IMR-90 (cell line): Measurements from ENCODE around the gene RUSC1. TPM values are rescaled to one million over a fixed set of nuclear protein-coding genes. Genes with fewer than 3 reads are reported as not detected.

Experiments
- ATAC-seq: fragments of 200-7000 bp; cut with Tn5 transposase; 2 replicates; pipeline ENCODE4 v1.9.1; 2020; ENCODE audit warnings: low read depth, mild to moderate bottlenecking, moderate library complexity
- BruUV-seq: library from RNA; stranded (reverse); fragments of 400-500 nt; replicated peaks from 2 replicates; lab custom pipeline; 2021; lab: Mats Ljungman, UMichigan
- CTCF ChIA-PET: fragments of 300-600 bp; formaldehyde crosslinking; extraction: SDS; loops from one replicate; lab custom pipeline; 2021; ENCODE audit warnings: antibody characterized with exemption; lab: Yijun Ruan, JAX
- POLR2A ChIA-PET: fragments of 300-600 bp; sonication (Branson Sonifier 250); formaldehyde crosslinking; loops from one replicate; lab custom pipeline; 2022; ENCODE audit warnings: antibody characterized with exemption; ENCODE audit not compliant: unreplicated experiment; lab: Charles Lee
- DNase-seq: peaks from one replicate; pipeline ENCODE4 v3.0.0; 2013
- H2AFZ ChIP-seq: replicated peaks from 2 replicates; pipeline ENCODE3; 2013; ENCODE audit warnings: low read length, mild to moderate bottlenecking; ENCODE audit not compliant: poor library complexity
- H2AK5ac ChIP-seq: 2 replicates; pipeline ENCODE4 v1.6.1; 2013; ENCODE audit warnings: low read depth, low read length, inconsistent platforms
- H2AK9ac ChIP-seq: replicated peaks from 2 replicates; pipeline ENCODE3; 2013; ENCODE audit warnings: mild to moderate bottlenecking, low read depth, low read length, moderate library complexity; ENCODE audit not compliant: poor library complexity
- H2BK120ac ChIP-seq: 2 replicates; pipeline ENCODE4 v1.6.1; 2013; ENCODE audit warnings: low read depth, low read length, inconsistent platforms
- H2BK15ac ChIP-seq: 3 replicates; pipeline ENCODE4 v1.6.1; 2013; ENCODE audit warnings: low read depth, low read length, inconsistent platforms
- H2BK20ac ChIP-seq: 2 replicates; pipeline ENCODE4 v1.6.1; 2013; ENCODE audit warnings: low read depth, mild to moderate bottlenecking, inconsistent platforms, low read length, moderate library complexity
- H2BK5ac ChIP-seq: 2 replicates; pipeline ENCODE4 v1.6.1; 2013; ENCODE audit warnings: mild to moderate bottlenecking, low read depth, low read length, inconsistent platforms; ENCODE audit not compliant: poor library complexity, severe bottlenecking
- H3K14ac ChIP-seq: replicated peaks from 2 replicates; pipeline ENCODE4 v1.6.1; 2013; ENCODE audit warnings: low read depth, low read length, inconsistent platforms
- H3K18ac ChIP-seq: 2 replicates; pipeline ENCODE4 v1.6.1; 2013; ENCODE audit warnings: low read depth, low read length, control low read depth
- H3K23ac ChIP-seq: 2 replicates; pipeline ENCODE4 v1.6.1; 2013; ENCODE audit warnings: low read depth, low read length, inconsistent platforms
- H3K27ac ChIP-seq: 2 replicates; pipeline ENCODE4 v1.5.1; 2013; ENCODE audit warnings: mild to moderate bottlenecking, control low read depth, low read length; ENCODE audit not compliant: insufficient read depth
- H3K27me3 ChIP-seq: 2 replicates; pipeline ENCODE4 v1.6.1; 2013; ENCODE audit warnings: low read length; ENCODE audit not compliant: control insufficient read depth, insufficient read depth
- H3K36me3 ChIP-seq: 2 replicates; pipeline ENCODE4 v1.6.1; 2013; ENCODE audit warnings: low read length, mixed read lengths; ENCODE audit not compliant: control insufficient read depth, insufficient read depth
- H3K4ac ChIP-seq: 2 replicates; pipeline ENCODE4 v1.6.1; 2013; ENCODE audit warnings: low read depth, low read length, inconsistent platforms
- H3K4me1 ChIP-seq: 2 replicates; pipeline ENCODE4 v1.6.1; 2013; ENCODE audit warnings: low read length, mixed read lengths; ENCODE audit not compliant: control insufficient read depth, insufficient read depth
- H3K4me2 ChIP-seq: 2 replicates; pipeline ENCODE4 v1.6.1; 2013; ENCODE audit warnings: low read depth, mild to moderate bottlenecking, control low read depth, low read length, moderate library complexity
- H3K4me3 ChIP-seq: 2 replicates; pipeline ENCODE4 v1.5.1; 2013; ENCODE audit warnings: low read depth, mild to moderate bottlenecking, control low read depth, low read length, moderate library complexity; ENCODE audit not compliant: insufficient read depth
- H3K56ac ChIP-seq: 2 replicates; pipeline ENCODE4 v1.6.1; 2013; ENCODE audit warnings: low read length, inconsistent platforms; ENCODE audit not compliant: insufficient read depth; ENCODE audit errors: extremely low read depth
- H3K79me1 ChIP-seq, 2 experiments: 2 replicates each; pipeline ENCODE4 v1.6.1; 2013; ENCODE audit warnings: low read length in 2 of 2, inconsistent platforms in 1 of 2, low read depth in 1 of 2
- H3K9ac ChIP-seq: 2 replicates; pipeline ENCODE4 v1.6.1; 2013; ENCODE audit warnings: low read depth, low read length, control low read depth
- H3K9me1 ChIP-seq: 2 replicates; pipeline ENCODE4 v1.6.1; 2013; ENCODE audit warnings: low read length, inconsistent platforms; ENCODE audit not compliant: insufficient read depth
- H3K9me3 ChIP-seq: 2 replicates; pipeline ENCODE4 v1.6.1; 2013; ENCODE audit warnings: low read length; ENCODE audit not compliant: control insufficient read depth, insufficient read depth
- H4K20me1 ChIP-seq: 2 replicates; pipeline ENCODE4 v1.6.1; 2013; ENCODE audit warnings: low read length, inconsistent platforms; ENCODE audit not compliant: insufficient read depth
- H4K5ac ChIP-seq: 2 replicates; pipeline ENCODE4 v1.6.1; 2013; ENCODE audit warnings: mild to moderate bottlenecking, low read depth, low read length, control low read depth
- H4K8ac ChIP-seq, 2 experiments: 2 replicates each; pipeline ENCODE4 v1.6.1; 2013; ENCODE audit warnings: low read depth in 2 of 2, low read length in 2 of 2, control low read depth in 1 of 2, inconsistent platforms in 1 of 2
- H4K91ac ChIP-seq: 2 replicates; pipeline ENCODE4 v1.6.1; 2013; ENCODE audit warnings: low read depth, low read length, inconsistent platforms; ENCODE audit not compliant: insufficient read depth
- CTCF ChIP-seq: conservative IDR thresholded peaks from 2 replicates; pipeline ENCODE4 v1.5.1; 2012; ENCODE audit warnings: mild to moderate bottlenecking, low read depth, low read length, improper control_type of control experiment
- MXI1 ChIP-seq: IDR thresholded peaks from 2 replicates; pipeline ENCODE4 v1.6.1; 2012; ENCODE audit warnings: low read depth, mild to moderate bottlenecking, low read length, moderate library complexity, borderline replicate concordance
- WGBS, 2 experiments: methylation state at CpG; one replicate each; pipeline versions ENCODE4 v1.1.5 to v1.1.7; 2013; ENCODE audit warnings: missing lambda C conversion rate in 2 of 2; ENCODE audit not compliant: insufficient read length in 1 of 2; ENCODE audit errors: extremely low coverage in 2 of 2; 5-methylcytosine and 5-hydroxymethylcytosine counted together
- dilution Hi-C: fragments of 300-500 bp; cut with HindIII; formaldehyde crosslinking; loops from one replicate; pipeline ENCODE4 v1.14.3; 2018; ENCODE audit warnings: low sequenced_read_pairs; ENCODE audit not compliant: unreplicated experiment
- in situ Hi-C: fragments of 300-500 bp; cut with MboI; formaldehyde crosslinking; loops from 3 replicates; pipeline ENCODE4 v1.14.3; 2019; ENCODE audit warnings: low sequenced_read_pairs, inconsistent platforms, mixed read lengths
- intact Hi-C: fragments of 100-400 bp; cut with micrococcal nuclease; formaldehyde crosslinking; loops from 2 replicates; pipeline ENCODE4 v1.10.0; 2022
- polyA plus RNA-seq, 3 experiments: library from polyadenylated mRNA; depleted of rRNA; stranded (reverse); fragments of >200 nt; gene quantifications; 2 replicates each; pipeline ENCODE4 v1.2.3, GENCODE V29; 2012; ENCODE audit warnings: low replicate concordance in 1 of 3
- total RNA-seq: library from RNA; depleted of rRNA; stranded (reverse); fragments of >200 nt; gene quantifications from 2 replicates; pipeline ENCODE4 v1.2.3, GENCODE V29; 2012

The RUSC1 gene
- total and polyA plus RNA-seq, 2 of the 4 experiments (the other 2 are of a cell fraction) = 4.1 to 31.4 TPM

DNA sequence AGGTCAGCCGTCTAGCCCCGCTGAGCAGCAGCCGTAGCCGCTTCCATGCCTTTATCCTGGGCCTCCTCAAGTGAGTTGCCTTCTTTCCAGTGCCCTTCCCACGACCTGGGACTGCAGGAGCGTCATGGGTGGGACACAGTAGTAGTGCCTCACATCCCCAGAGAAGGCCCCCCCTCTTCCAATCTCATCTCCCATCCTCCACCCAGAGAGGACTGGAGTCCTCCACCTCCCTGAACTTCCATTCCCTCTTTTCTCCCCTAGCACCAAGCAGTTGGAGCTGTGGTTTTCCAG is 4.9 kb downstream of the RUSC1 start:
- CTCF ChIA-PET = interaction anchor here (1.0 kb wide), 1 partner anchor 75 kb away, joined by 5 read pairs; no protein-coding TSS in a partner anchor
- peak overlapping the region; percentile 78 for H3K27ac ChIP-seq
- WGBS, 2 experiments = 40% methylated on average over 3 of the region's 6 CpGs; no CpG with 5 or more reads in 1 of the 2 experiments
- H3K4me1 ChIP-seq = peaks cover 18% of the 10 kb centered on the region; the same call in 1 of the 2 replicates
- no peaks in the 10 kb centered on the region for H3K27me3 ChIP-seq
- peak overlapping the region; percentile 84; the same call in 1 of the 2 replicates for H3K23ac ChIP-seq
- H2BK120ac ChIP-seq = no peak overlapping the region
- POLR2A ChIA-PET = no interaction called here
- dilution Hi-C loops (no loop called here), in situ Hi-C loops (no loop called here), intact Hi-C loops (loop anchor here (10.0 kb wide), 1 partner anchor 121 kb away; the partner anchor contains the start of genes MTX1 and THBS3)
- peaks cover 25% of the 10 kb centered on the region for H3K36me3 ChIP-seq
- no peak for ATAC-seq
- DNase-seq = no peak
- H4K8ac ChIP-seq = peak overlapping the region; percentile 48 to 49; a peak in 3 of 4 replicates
- peak overlapping the region; percentile 86 for H2AK9ac ChIP-seq
- no peak overlapping the region for H2BK5ac ChIP-seq
- no peak overlapping the region for H3K18ac ChIP-seq
- H3K56ac ChIP-seq = no peak overlapping the region
- H3K4me3 ChIP-seq = peak overlapping the region; percentile 58
- TF ChIP-seq CTCF = no peak
- no peak for TF ChIP-seq MXI1
- no peak overlapping the region for H4K91ac ChIP-seq
- peak overlapping the region; percentile 98 for H2AFZ ChIP-seq
- no peak overlapping the region for H2BK20ac ChIP-seq
- no peaks in the 10 kb centered on the region for H3K9me3 ChIP-seq
- peaks cover 16 to 57% of the 10 kb centered on the region in 2 experiments for H3K79me1 ChIP-seq
- no peak overlapping the region; the same call in 1 of the 2 replicates for H3K4ac ChIP-seq
- peaks cover 25% of the 10 kb centered on the region for H4K20me1 ChIP-seq
- H3K9ac ChIP-seq = peak overlapping the region; percentile 75
- H2AK5ac ChIP-seq = peak overlapping the region; percentile 58
- no TSS peak for BruUV-seq
- H2BK15ac ChIP-seq = no peak overlapping the region
- H3K9me1 ChIP-seq = peaks cover 16% of the 10 kb centered on the region; the same call in 1 of the 2 replicates
- peak overlapping the region; percentile 95 for H3K4me2 ChIP-seq
- no peak overlapping the region for H4K5ac ChIP-seq
- 0 out of 2 replicates have a peak overlapping the region, but pooled peaks have one; percentile 12 for H3K14ac ChIP-seq
